ENCODE results near the gene SWT1. TPM values are rescaled to one million over a fixed set of nuclear protein-coding genes. Genes with fewer than 3 reads are reported as not detected.

The SWT1 gene
- polyA plus RNA-seq, 1 of the 3 experiments (the other 2 are of a cell fraction), result 1.1 TPM

GRCh38 chr1:185111873-185112272 is 45.1 kb upstream of the SWT1 start:
- Histone ChIP-seq H3K27me3 (ENCODE audit: insufficient read depth) (no peaks in the 10 kb centered on the region), H3K9me3 (no peaks in the 10 kb centered on the region), H3K9ac (no peak overlapping the region), H3K4me1 (ENCODE audit: control insufficient read depth in 1 of 2, insufficient read depth in 2 of 2, low read depth in 1 of 2, low read length in 1 of 2) (no peaks in the 10 kb centered on the region), H3F3A (replicated peaks; ENCODE audit: insufficient read depth) (peaks cover 4% of the 10 kb centered on the region), H3K4me2 (no peak overlapping the region), H3K4me3 (ENCODE audit: low read depth in 2 of 2, low read length in 1 of 2) (no peak overlapping the region), H2AFZ (ENCODE audit: low read depth) (no peak overlapping the region), H3K36me3 (replicated peaks in 1 of 2; ENCODE audit: control insufficient read depth in 1 of 2, insufficient read depth in 2 of 2, low read length in 1 of 2) (peaks cover 2 to 6% of the 10 kb centered on the region in 2 experiments), H3K9me2 (no peaks in the 10 kb centered on the region), H4K20me1 (ENCODE audit: insufficient read depth) (no peaks in the 10 kb centered on the region), H3K27ac (ENCODE audit: low read depth in 2 of 2, low read length in 1 of 2) (no peak overlapping the region), H3K79me2 (ENCODE audit: insufficient read depth) (no peaks in the 10 kb centered on the region)
- ChIA-PET CTCF (no interaction called here), POLR2A (no interaction called here)
- no peak for DNase-seq
- TF ChIP-seq CTCF (IDR thresholded peaks at IDR 0.05) (no peak), TEAD4 (IDR thresholded peaks at IDR 0.05; ENCODE audit: borderline replicate concordance, insufficient read depth) (no peak), JUND (IDR thresholded peaks at IDR 0.05) (no peak)

DNA sequence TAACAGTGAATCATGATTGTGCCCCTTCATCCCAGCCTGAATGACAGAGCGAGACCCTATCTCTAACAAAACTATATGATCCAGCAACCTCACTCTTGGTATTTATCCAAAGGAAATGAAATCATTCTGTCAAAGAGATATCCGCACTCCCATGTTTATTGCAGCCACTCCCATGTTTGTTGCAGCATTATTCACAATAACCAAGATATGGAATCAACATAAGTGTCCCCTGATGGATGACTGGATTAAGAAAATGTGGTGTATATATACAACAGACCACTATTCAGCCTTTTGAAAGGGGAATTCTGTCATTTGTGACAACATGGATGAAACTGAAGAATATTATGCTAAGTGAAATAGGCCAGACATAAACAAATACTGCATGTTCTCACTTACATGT is 44.6 kb upstream of the SWT1 start:
- Histone ChIP-seq H3K36me3 (replicated peaks in 1 of 2; ENCODE audit: control insufficient read depth in 1 of 2, insufficient read depth in 2 of 2, low read length in 1 of 2) (peaks cover 3 to 6% of the 10 kb centered on the region in 2 experiments), H3K4me3 (ENCODE audit: low read depth in 2 of 2, low read length in 1 of 2) (no peak overlapping the region), H3K9me3 (no peaks in the 10 kb centered on the region), H2AFZ (ENCODE audit: low read depth) (no peak overlapping the region), H3K27ac (ENCODE audit: low read depth in 2 of 2, low read length in 1 of 2) (no peak overlapping the region), H3K9me2 (no peaks in the 10 kb centered on the region), H3K9ac (no peak overlapping the region), H3K4me2 (no peak overlapping the region), H3K79me2 (ENCODE audit: insufficient read depth) (no peaks in the 10 kb centered on the region), H3F3A (replicated peaks; ENCODE audit: insufficient read depth) (peaks cover 4% of the 10 kb centered on the region), H4K20me1 (ENCODE audit: insufficient read depth) (no peaks in the 10 kb centered on the region), H3K4me1 (ENCODE audit: control insufficient read depth in 1 of 2, insufficient read depth in 2 of 2, low read depth in 1 of 2, low read length in 1 of 2) (no peaks in the 10 kb centered on the region), H3K27me3 (ENCODE audit: insufficient read depth) (no peaks in the 10 kb centered on the region)
- DNase-seq, result no peak
- 96% methylated on average over 2 of the region's 2 CpGs for WGBS (ENCODE audit: low lambda C conversion rate)
- ChIA-PET CTCF (no interaction called here), POLR2A (no interaction called here)
- no peak for TF ChIP-seq FOSL2 (IDR thresholded peaks at IDR 0.05; ENCODE audit: borderline replicate concordance, low read depth)
- TF ChIP-seq MEF2A (IDR thresholded peaks at IDR 0.05; ENCODE audit: borderline replicate concordance, low read depth), result no peak
- TF ChIP-seq YY1 (IDR thresholded peaks at IDR 0.05; ENCODE audit: low read depth), result no peak
- TF ChIP-seq SMC3 (IDR thresholded peaks at IDR 0.05; ENCODE audit: low read depth, low read length), result no peak
- TF ChIP-seq TEAD4 (IDR thresholded peaks at IDR 0.05; ENCODE audit: borderline replicate concordance, insufficient read depth), result no peak
- TF ChIP-seq FOXM1 (IDR thresholded peaks at IDR 0.05; ENCODE audit: low read depth), result no peak
- TF ChIP-seq TAF1 (IDR thresholded peaks at IDR 0.05; ENCODE audit: borderline replicate concordance, low read depth, low read length), result no peak
- TF ChIP-seq IRF3 (IDR thresholded peaks at IDR 0.05; ENCODE audit: low read depth, low read length), result no peak
- no peak for TF ChIP-seq ELF1 (IDR thresholded peaks at IDR 0.05)
- no peak for TF ChIP-seq FOXJ3 (CRISPR knock-in tag; IDR thresholded peaks at IDR 0.05)
- no peak for TF ChIP-seq CHD2 (IDR thresholded peaks at IDR 0.05; ENCODE audit: low read length, partially characterized antibody)
- no peak for TF ChIP-seq JUND (IDR thresholded peaks at IDR 0.05)
- TF ChIP-seq NFIC (IDR thresholded peaks at IDR 0.05; ENCODE audit: borderline replicate concordance), result no peak
- TF ChIP-seq RFX5 (IDR thresholded peaks at IDR 0.05; ENCODE audit: low read length), result no peak
- no peak for TF ChIP-seq MAX (IDR thresholded peaks at IDR 0.05; ENCODE audit: low read depth)
- TF ChIP-seq POLR2AphosphoS5 (IDR thresholded peaks at IDR 0.05; ENCODE audit: low read depth, low read length), result no peak
- no peak for TF ChIP-seq RCOR1 (IDR thresholded peaks at IDR 0.05; ENCODE audit: low read length)
- no peak for TF ChIP-seq MXI1 (IDR thresholded peaks at IDR 0.05; ENCODE audit: low read depth, low read length)
